ENCODE measurements around the gene CDH13.

- TF ChIP-seq CTCF (IDR thresholded peaks at IDR 0.05), result no peak
- no peak for TF ChIP-seq POLR2A (IDR thresholded peaks at IDR 0.05)
Observed at GRCh38 chr16:83130039-83130438, 503.3 kb downstream of the CDH13 start.

Data from thyroid gland (tissue), 4 donors.